ENCODE measurements around the gene GPR21.

Gene GPR21

DNA sequence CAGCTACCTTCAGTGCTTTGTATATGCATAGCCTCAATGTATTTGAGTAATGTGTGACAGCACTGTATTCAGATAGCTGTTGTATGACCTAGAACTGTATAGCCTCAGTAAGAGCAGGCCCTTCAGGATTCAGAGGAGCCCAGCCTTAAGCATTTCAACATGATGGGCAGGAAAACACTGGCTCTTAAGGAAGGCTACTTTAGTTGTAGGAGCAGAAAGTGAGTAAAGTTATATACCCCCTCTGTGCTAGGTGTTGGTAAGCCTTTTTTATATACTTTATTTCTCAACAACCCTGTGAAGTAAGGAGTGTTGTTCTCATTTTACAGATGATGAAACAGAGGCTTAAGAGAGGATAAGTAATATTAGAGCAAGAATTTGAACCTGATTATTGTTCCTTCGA, 1.5 kb upstream of the GPR21 start:
- H3K4me3 ChIP-seq (ENCODE audit: low read depth, low read length), result no peak overlapping the region
- no peak for DNase-seq (ENCODE audit: low read depth)
- TF ChIP-seq, protein P1, sequence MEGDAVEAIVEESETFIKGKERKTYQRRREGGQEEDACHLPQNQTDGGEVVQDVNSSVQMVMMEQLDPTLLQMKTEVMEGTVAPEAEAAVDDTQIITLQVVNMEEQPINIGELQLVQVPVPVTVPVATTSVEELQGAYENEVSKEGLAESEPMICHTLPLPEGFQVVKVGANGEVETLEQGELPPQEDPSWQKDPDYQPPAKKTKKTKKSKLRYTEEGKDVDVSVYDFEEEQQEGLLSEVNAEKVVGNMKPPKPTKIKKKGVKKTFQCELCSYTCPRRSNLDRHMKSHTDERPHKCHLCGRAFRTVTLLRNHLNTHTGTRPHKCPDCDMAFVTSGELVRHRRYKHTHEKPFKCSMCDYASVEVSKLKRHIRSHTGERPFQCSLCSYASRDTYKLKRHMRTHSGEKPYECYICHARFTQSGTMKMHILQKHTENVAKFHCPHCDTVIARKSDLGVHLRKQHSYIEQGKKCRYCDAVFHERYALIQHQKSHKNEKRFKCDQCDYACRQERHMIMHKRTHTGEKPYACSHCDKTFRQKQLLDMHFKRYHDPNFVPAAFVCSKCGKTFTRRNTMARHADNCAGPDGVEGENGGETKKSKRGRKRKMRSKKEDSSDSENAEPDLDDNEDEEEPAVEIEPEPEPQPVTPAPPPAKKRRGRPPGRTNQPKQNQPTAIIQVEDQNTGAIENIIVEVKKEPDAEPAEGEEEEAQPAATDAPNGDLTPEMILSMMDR (IDR thresholded peaks at IDR 0.05; ENCODE audit: low read depth, low read length, missing control alignments), result no peak

DNA sequence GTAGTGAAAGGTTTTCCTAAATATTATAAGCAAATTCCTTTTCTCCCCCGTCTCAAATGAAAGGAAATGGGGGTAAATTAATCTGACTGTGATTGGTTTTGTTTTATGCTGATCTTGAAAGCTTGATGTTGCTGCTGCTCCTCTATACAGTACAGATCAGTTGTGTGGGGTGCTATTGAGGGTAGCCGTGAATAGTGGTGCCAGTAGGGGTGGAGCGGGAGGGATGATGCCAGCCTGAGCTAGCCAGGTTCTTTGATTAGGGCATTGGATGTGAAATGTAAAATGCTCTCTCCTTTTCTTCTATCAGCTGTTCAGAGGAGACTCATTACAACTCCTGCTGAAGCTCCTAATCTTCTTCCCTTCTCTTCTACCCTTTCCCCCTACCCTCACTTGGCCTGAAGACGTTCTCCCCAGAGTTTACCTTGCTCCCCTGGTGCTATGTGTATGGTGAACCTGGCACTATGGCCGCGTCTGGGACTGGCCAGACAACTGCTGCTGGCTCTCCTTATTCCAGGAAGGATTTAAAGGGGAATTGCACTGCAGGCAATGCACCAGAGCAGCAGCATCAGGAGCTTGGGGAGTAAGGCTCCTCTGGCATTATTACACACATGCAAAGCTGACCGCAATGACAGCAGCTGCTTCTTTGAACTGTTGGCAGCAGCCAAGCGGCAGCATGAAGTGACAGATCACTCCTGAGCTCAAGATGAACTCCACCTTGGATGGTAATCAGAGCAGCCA, 566 bp downstream of the GPR21 start:
- DNase-seq (ENCODE audit: low read depth), result no peak
- TF ChIP-seq, protein P1 (IDR thresholded peaks at IDR 0.05; ENCODE audit: low read depth, low read length, missing control alignments), result no peak
- no peak overlapping the region for H3K4me3 ChIP-seq (ENCODE audit: low read depth, low read length)

DNA sequence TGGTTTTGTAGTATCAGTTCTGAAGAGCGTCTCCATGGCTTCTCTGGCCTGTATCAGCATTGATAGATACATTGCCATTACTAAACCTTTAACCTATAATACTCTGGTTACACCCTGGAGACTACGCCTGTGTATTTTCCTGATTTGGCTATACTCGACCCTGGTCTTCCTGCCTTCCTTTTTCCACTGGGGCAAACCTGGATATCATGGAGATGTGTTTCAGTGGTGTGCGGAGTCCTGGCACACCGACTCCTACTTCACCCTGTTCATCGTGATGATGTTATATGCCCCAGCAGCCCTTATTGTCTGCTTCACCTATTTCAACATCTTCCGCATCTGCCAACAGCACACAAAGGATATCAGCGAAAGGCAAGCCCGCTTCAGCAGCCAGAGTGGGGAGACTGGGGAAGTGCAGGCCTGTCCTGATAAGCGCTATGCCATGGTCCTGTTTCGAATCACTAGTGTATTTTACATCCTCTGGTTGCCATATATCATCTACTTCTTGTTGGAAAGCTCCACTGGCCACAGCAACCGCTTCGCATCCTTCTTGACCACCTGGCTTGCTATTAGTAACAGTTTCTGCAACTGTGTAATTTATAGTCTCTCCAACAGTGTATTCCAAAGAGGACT, 1.5 kb downstream of the GPR21 start:
- no peak overlapping the region for H3K4me3 ChIP-seq (ENCODE audit: low read depth, low read length)
- TF ChIP-seq, protein P1 (IDR thresholded peaks at IDR 0.05; ENCODE audit: low read depth, low read length, missing control alignments), result no peak
- DNase-seq (ENCODE audit: low read depth), result no peak

DNA sequence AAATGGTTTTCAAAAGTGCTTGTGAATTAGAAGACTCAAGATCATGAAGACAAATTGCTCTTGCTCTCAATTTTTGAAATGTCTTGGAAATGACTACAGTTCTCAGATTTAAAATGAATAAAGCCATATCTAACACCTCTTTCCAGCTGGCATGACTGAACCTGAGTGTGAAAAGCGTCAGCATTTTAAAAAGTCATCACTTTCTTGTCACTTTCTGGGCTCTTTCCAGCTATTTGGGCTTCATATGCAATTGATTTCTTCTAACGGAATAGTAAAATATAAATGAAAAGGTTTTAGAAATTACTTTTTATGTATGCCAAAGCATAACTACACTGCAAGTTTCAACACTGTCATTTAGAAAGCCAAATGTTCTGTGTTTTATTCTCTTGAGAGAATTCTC, 2.3 kb downstream of the GPR21 start:
- TF ChIP-seq, protein P1 (IDR thresholded peaks at IDR 0.05; ENCODE audit: low read depth, low read length, missing control alignments), result no peak
- DNase-seq (ENCODE audit: low read depth), result no peak
- no peak overlapping the region for H3K4me3 ChIP-seq (ENCODE audit: low read depth, low read length)

DNA sequence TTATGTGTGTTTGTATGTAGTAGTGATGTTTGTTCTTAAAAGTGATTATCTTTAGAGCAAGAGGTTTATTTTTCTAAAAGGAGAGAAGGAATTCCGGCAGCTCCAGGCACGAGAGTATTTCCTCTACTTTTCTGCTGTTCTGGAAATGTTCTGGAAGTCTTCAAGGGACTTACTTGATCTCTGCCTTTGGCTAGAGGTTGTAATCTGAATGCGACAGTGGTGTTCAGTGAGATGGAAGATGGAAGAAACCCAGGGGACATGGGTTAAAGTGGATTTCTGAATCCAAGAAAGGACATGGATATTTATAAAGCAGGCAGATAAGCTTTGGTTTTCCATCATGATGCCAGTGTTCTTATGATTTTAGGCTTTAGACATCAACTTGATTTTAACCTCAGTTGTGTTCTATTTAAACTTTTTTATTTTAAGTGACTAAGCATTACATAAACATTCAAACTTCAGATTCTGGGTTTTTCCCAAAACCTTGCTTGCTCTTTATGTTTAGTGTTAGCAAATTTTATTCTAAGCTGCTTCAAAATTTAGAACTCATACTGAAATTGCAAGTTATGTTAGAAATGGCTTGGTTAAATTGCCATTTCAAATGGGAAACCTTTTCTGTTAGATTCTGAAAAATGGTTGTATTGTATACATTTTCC, 3.6 kb downstream of the GPR21 start:
- no peak for DNase-seq (ENCODE audit: low read depth)
- TF ChIP-seq, protein P1 (IDR thresholded peaks at IDR 0.05; ENCODE audit: low read depth, low read length, missing control alignments), result no peak
- H3K4me3 ChIP-seq (ENCODE audit: low read depth, low read length), result no peak overlapping the region

DNA sequence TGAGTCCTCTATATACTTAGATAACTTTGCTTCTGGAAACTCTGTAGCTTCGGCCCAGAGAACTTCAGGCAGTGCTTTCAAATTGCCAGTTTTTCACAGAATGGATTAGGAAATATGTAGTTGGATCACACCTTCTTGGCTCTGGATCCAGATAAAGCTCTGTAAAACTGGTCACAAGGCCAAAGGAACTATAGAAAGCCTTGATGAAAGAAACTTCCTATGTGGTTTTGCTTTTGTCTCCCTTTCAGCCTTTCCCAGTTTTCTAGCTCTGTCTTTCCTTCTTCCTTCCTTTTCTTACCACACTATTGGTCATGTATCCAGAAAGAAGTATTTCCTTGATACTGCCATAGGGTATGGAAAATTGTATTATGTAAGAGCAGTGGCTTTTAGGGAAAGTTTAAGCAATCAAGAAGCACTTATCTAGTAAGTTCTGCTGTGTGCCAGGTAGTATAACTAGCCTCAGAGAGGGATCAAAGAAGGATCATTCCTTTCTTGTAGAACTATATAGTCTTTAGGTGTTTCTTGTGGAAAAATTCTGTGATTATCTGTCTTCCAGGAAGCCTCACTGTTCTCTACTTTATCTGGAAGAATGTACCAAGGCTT, 6.3 kb downstream of the GPR21 start:
- no peak overlapping the region for H3K4me3 ChIP-seq (ENCODE audit: low read depth, low read length)
- DNase-seq (ENCODE audit: low read depth), result no peak
- TF ChIP-seq, protein P1 (IDR thresholded peaks at IDR 0.05; ENCODE audit: low read depth, low read length, missing control alignments), result no peak

Measured in GM12864 (cell line).